HepG2 (cell line): ENCODE measurements around the gene TEAD3. TPM values are rescaled to one million over a fixed set of nuclear protein-coding genes. Genes with fewer than 3 reads are reported as not detected.

Source experiments
- ATF6 ChIP-seq: sonication (generic); formaldehyde crosslinking; conservative IDR thresholded peaks from 2 replicates; pipeline ENCODE4 v1.4.0; 2020; ENCODE audit warnings: missing genetic modification reagents
- FOXA1 ChIP-seq, 2 experiments: fragments of 450-650 bp in 1 of 2; sonication (generic) in 1 of 2; formaldehyde crosslinking in 1 of 2; IDR thresholded peaks; 2 replicates each; pipeline versions ENCODE4 v1.4.0 to v1.6.1; 2016 to 2020; ENCODE audit warnings: missing genetic modification reagents in 1 of 2
- JUND ChIP-seq: sonication (generic); formaldehyde crosslinking; IDR thresholded peaks from 2 replicates; pipeline ENCODE4 v1.8.0; 2022; ENCODE audit warnings: mild to moderate bottlenecking, missing genetic modification reagents
- MBD4 ChIP-seq: IDR thresholded peaks from 2 replicates; pipeline ENCODE4 v1.6.1; 2012; ENCODE audit warnings: low read length, inconsistent platforms, borderline replicate concordance
- MED13 ChIP-seq: sonication (generic); formaldehyde crosslinking; IDR thresholded peaks from 2 replicates; pipeline ENCODE4 v1.5.0; 2020; ENCODE audit warnings: missing genetic modification reagents
- MXD4 ChIP-seq: IDR thresholded peaks from 2 replicates; pipeline ENCODE4 v1.6.1; 2016; ENCODE audit warnings: mild to moderate bottlenecking, missing biosample characterization, missing genetic modification reagents
- PITX1 ChIP-seq: sonication (generic); formaldehyde crosslinking; IDR thresholded peaks from 2 replicates; pipeline ENCODE4 v1.5.1; 2020; ENCODE audit warnings: mild to moderate bottlenecking, missing genetic modification reagents
- SETDB1 ChIP-seq: sonication (generic); formaldehyde crosslinking; IDR thresholded peaks from 2 replicates; pipeline ENCODE4 v1.5.1; 2020; ENCODE audit warnings: missing genetic modification reagents, mild to moderate bottlenecking, borderline replicate concordance
- STAT5B ChIP-seq: sonication (generic); formaldehyde crosslinking; IDR thresholded peaks from 2 replicates; pipeline ENCODE4 v1.4.0; 2020; ENCODE audit warnings: missing genetic modification reagents
- TAF15 ChIP-seq: fragments of 200-400 bp; formaldehyde crosslinking; IDR thresholded peaks from one replicate; pipeline ENCODE4 v1.6.1; 2018; ENCODE audit warnings: mild to moderate bottlenecking, low read depth, low read length; ENCODE audit not compliant: poor library complexity, severe bottlenecking
- TSC22D2 ChIP-seq: sonication (generic); formaldehyde crosslinking; IDR thresholded peaks from 2 replicates; pipeline ENCODE4 v1.5.1; 2020; ENCODE audit warnings: missing genetic modification reagents, mild to moderate bottlenecking, borderline replicate concordance
- ZBTB39 ChIP-seq: sonication (generic); formaldehyde crosslinking; IDR thresholded peaks from 2 replicates; pipeline ENCODE4 v1.5.0; 2020; ENCODE audit warnings: missing genetic modification reagents
- ZFYVE20 ChIP-seq: sonication (generic); formaldehyde crosslinking; IDR thresholded peaks from 2 replicates; pipeline ENCODE4 v1.8.0; 2023; ENCODE audit warnings: low read depth, mild to moderate bottlenecking, moderate library complexity, missing genetic modification reagents, borderline replicate concordance
- ZMYM3 ChIP-seq: sonication (generic); formaldehyde crosslinking; IDR thresholded peaks from 2 replicates; pipeline ENCODE4 v1.5.1; 2020; ENCODE audit warnings: mild to moderate bottlenecking, missing genetic modification reagents
- ZNF263 ChIP-seq: sonication (generic); formaldehyde crosslinking; IDR thresholded peaks from 2 replicates; pipeline ENCODE4 v1.4.0; 2020; ENCODE audit warnings: missing genetic modification reagents
- ZNF292 ChIP-seq: sonication (generic); formaldehyde crosslinking; IDR thresholded peaks from 2 replicates; pipeline ENCODE4 v1.8.1; 2022; ENCODE audit warnings: mild to moderate bottlenecking, low read depth, missing genetic modification reagents, borderline replicate concordance
- ZNF431 ChIP-seq: sonication (generic); formaldehyde crosslinking; IDR thresholded peaks from 2 replicates; pipeline ENCODE4 v1.9.0; 2022; ENCODE audit warnings: missing genetic modification reagents, low read depth, mild to moderate bottlenecking, borderline replicate concordance
- ZNF543 ChIP-seq: sonication (generic); formaldehyde crosslinking; IDR thresholded peaks from 2 replicates; pipeline ENCODE4 v1.4.0; 2020; ENCODE audit warnings: mild to moderate bottlenecking, missing genetic modification reagents
- ZNF703 ChIP-seq: sonication (generic); formaldehyde crosslinking; IDR thresholded peaks from 2 replicates; pipeline ENCODE4 v1.5.1; 2020; ENCODE audit warnings: missing genetic modification reagents, mild to moderate bottlenecking, moderate library complexity, borderline replicate concordance
- ZNF841 ChIP-seq: sonication (generic); formaldehyde crosslinking; IDR thresholded peaks from 2 replicates; pipeline ENCODE4 v1.8.1; 2023; ENCODE audit warnings: missing genetic modification reagents, borderline replicate concordance
- polyA plus RNA-seq, 8 experiments: library from polyadenylated mRNA; depleted of rRNA in 3 of 8; stranded (reverse) in 7 of 8; unstranded in 1 of 8; fragments of >200 nt; fragmentation: Illumina TruSeq in 4 of 8; extraction: Trizol in 4 of 8; gene quantifications; 2 replicates each; pipeline versions ENCODE4 v1.2.1 to v1.2.3, GENCODE V29; 2011 to 2016; ENCODE audit warnings: low read depth in 4 of 8, missing spikeins in 1 of 8, mixed read lengths in 1 of 8; ENCODE audit not compliant: insufficient read depth in 1 of 8
- total RNA-seq, 5 experiments: library from RNA; depleted of rRNA; stranded (reverse); fragments of >200 nt; fragmentation: Illumina TruSeq; extraction: Trizol; gene quantifications; 2 replicates each; pipeline ENCODE4 v1.2.3, GENCODE V29; 2016; ENCODE audit warnings: low read depth in 1 of 5
- TF ChIP-seq, protein P1 (sequence below): sonication (generic); formaldehyde crosslinking; IDR thresholded peaks from 2 replicates; pipeline ENCODE4 v1.5.1; 2020; ENCODE audit warnings: mild to moderate bottlenecking, missing genetic modification reagents, moderate library complexity
- TF ChIP-seq, protein P2 (sequence below): sonication (generic); formaldehyde crosslinking; IDR thresholded peaks from 2 replicates; pipeline ENCODE4 v1.8.0; 2022; ENCODE audit warnings: mild to moderate bottlenecking, missing genetic modification reagents, borderline replicate concordance

Gene TEAD3
- total and polyA plus RNA-seq, 2 of the 13 experiments (the other 11 are each of a cell fraction or from before 2014, with no cell fraction given), result 15.1 to 16.5 TPM

GRCh38 chr6:35497571-35498421 lies 917 bp upstream of the TEAD3 start (continued):
- TF ChIP-seq, protein P1, sequence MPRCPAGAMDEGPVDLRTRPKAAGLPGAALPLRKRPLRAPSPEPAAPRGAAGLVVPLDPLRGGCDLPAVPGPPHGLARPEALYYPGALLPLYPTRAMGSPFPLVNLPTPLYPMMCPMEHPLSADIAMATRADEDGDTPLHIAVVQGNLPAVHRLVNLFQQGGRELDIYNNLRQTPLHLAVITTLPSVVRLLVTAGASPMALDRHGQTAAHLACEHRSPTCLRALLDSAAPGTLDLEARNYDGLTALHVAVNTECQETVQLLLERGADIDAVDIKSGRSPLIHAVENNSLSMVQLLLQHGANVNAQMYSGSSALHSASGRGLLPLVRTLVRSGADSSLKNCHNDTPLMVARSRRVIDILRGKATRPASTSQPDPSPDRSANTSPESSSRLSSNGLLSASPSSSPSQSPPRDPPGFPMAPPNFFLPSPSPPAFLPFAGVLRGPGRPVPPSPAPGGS (CRISPR knock-in tag), result no peak; the same call in none of the 2 replicates
- TF ChIP-seq ZNF841 (CRISPR knock-in tag) (no peak), TSC22D2 (CRISPR knock-in tag) (no peak), ZNF703 (CRISPR knock-in tag) (no peak), ZNF292 (CRISPR knock-in tag) (no peak), MBD4 (no peak), MXD4 (CRISPR knock-in tag) (peak; percentile 66; the same call in 1 of the 2 replicates), STAT5B (CRISPR knock-in tag) (no peak), MED13 (peak; percentile 80), ZFYVE20 (CRISPR knock-in tag) (peak; percentile 75; the same call in 1 of the 2 replicates), SETDB1 (CRISPR knock-in tag) (no peak), TAF15 (no peak), ZNF543 (CRISPR knock-in tag) (peak; percentile 87), ZNF263 (peak; percentile 86), ATF6 (CRISPR knock-in tag) (no peak), ZMYM3 (CRISPR knock-in tag) (no peak), FOXA1 (IDR thresholded peaks at IDR 0.05) (no peak), FOXA1 (CRISPR knock-in tag; IDR thresholded peaks at IDR 0.05) (0 out of 2 replicates have a peak, but pooled peaks have one; percentile 8), JUND (CRISPR knock-in tag) (no peak; the same call in 1 of the 2 replicates), PITX1 (CRISPR knock-in tag) (peak; percentile 70; the same call in 1 of the 2 replicates), ZBTB39 (CRISPR knock-in tag) (peak; percentile 73; the same call in 1 of the 2 replicates), ZNF431 (CRISPR knock-in tag) (peak; percentile 60; the same call in 1 of the 2 replicates)
- TF ChIP-seq, protein P2, sequence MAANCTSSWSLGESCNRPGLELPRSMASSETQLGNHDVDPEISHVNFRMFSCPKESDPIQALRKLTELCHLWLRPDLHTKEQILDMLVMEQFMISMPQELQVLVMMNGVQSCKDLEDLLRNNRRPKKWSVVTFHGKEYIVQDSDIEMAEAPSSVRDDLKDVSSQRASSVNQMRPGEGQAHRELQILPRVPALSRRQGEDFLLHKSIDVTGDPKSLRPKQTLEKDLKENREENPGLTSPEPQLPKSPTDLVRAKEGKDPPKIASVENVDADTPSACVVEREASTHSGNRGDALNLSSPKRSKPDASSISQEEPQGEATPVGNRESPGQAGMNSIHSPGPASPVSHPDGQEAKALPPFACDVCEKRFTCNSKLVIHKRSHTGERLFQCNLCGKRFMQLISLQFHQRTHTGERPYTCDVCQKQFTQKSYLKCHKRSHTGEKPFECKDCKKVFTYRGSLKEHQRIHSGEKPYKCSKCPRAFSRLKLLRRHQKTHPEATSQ (CRISPR knock-in tag), result 0 out of 2 replicates have a peak, but pooled peaks have one; percentile 40
